H9 (cell line): ENCODE measurements around the gene GFY. TPM values are rescaled to one million over a fixed set of nuclear protein-coding genes. Genes with fewer than 3 reads are reported as not detected.

Experiments
- DNase-seq: peaks from one replicate; pipeline ENCODE4 v3.0.0-alpha.2; 2017
- H2AFZ ChIP-seq: one replicate; pipeline ENCODE4 v1.6.1; 2013; ENCODE audit warnings: mild to moderate bottlenecking, low read length, control low read depth, moderate library complexity
- H2AK5ac ChIP-seq: 2 replicates; pipeline ENCODE4 v1.6.1; 2013; ENCODE audit warnings: low read length, control low read depth, mixed read lengths; ENCODE audit not compliant: insufficient read length
- H2BK120ac ChIP-seq: one replicate; pipeline ENCODE4 v1.6.1; 2013; ENCODE audit warnings: low read depth, mild to moderate bottlenecking, low read length, control low read depth, inconsistent platforms; ENCODE audit not compliant: poor library complexity, severe bottlenecking
- H2BK12ac ChIP-seq: 2 replicates; pipeline ENCODE4 v1.6.1; 2013; ENCODE audit warnings: low read length, control low read depth, mixed read lengths, low read depth; ENCODE audit not compliant: insufficient read length
- H2BK15ac ChIP-seq: 2 replicates; pipeline ENCODE4 v1.6.1; 2013; ENCODE audit warnings: low read depth, low read length, control low read depth
- H2BK20ac ChIP-seq: one replicate; pipeline ENCODE4 v1.6.1; 2013; ENCODE audit warnings: low read depth, mild to moderate bottlenecking, low read length, control low read depth, inconsistent platforms; ENCODE audit not compliant: poor library complexity, severe bottlenecking
- H2BK5ac ChIP-seq: 2 replicates; pipeline ENCODE4 v1.6.1; 2013; ENCODE audit warnings: low read length, control low read depth, mixed read lengths; ENCODE audit not compliant: insufficient read length
- H3K14ac ChIP-seq: 2 replicates; pipeline ENCODE4 v1.6.1; 2013; ENCODE audit warnings: low read length, control low read depth; ENCODE audit not compliant: insufficient read depth
- H3K18ac ChIP-seq: 2 replicates; pipeline ENCODE4 v1.6.1; 2013; ENCODE audit warnings: low read depth, mild to moderate bottlenecking, mixed read lengths, low read length, control low read depth; ENCODE audit not compliant: insufficient read length
- H3K23ac ChIP-seq: 2 replicates; pipeline ENCODE4 v1.6.1; 2013; ENCODE audit warnings: low read length, control low read depth, mixed read lengths, low read depth; ENCODE audit not compliant: insufficient read length
- H3K23me2 ChIP-seq: 2 replicates; pipeline ENCODE4 v1.6.1; 2013; ENCODE audit warnings: low read depth, mild to moderate bottlenecking, mixed read lengths, low read length, control low read depth; ENCODE audit not compliant: insufficient read length, poor library complexity, severe bottlenecking
- H3K27ac ChIP-seq: 2 replicates; pipeline ENCODE4 v1.5.1; 2013; ENCODE audit warnings: low read length, control low read depth, mixed read lengths, low read depth; ENCODE audit not compliant: insufficient read length
- H3K27me3 ChIP-seq: 2 replicates; pipeline ENCODE4 v1.6.1; 2013; ENCODE audit warnings: low read length, control low read depth, inconsistent platforms; ENCODE audit not compliant: insufficient read depth
- H3K4ac ChIP-seq: 2 replicates; pipeline ENCODE4 v1.6.1; 2013; ENCODE audit warnings: low read depth, mild to moderate bottlenecking, control low read depth, inconsistent platforms, low read length, moderate library complexity
- H3K4me1 ChIP-seq: 2 replicates; pipeline ENCODE4 v1.6.1; 2013; ENCODE audit warnings: low read length, control low read depth, inconsistent platforms; ENCODE audit not compliant: insufficient read depth
- H3K4me2 ChIP-seq: 2 replicates; pipeline ENCODE4 v1.6.1; 2013; ENCODE audit warnings: low read length, control low read depth, mixed read lengths; ENCODE audit not compliant: insufficient read length, insufficient read depth
- H3K56ac ChIP-seq: 2 replicates; pipeline ENCODE4 v1.6.1; 2013; ENCODE audit warnings: low read depth, mild to moderate bottlenecking, mixed read lengths, low read length, control low read depth; ENCODE audit not compliant: insufficient read length
- H3K79me1 ChIP-seq: 2 replicates; pipeline ENCODE4 v1.6.1; 2013; ENCODE audit warnings: low read depth, mild to moderate bottlenecking, moderate library complexity, low read length, control low read depth, inconsistent platforms; ENCODE audit not compliant: insufficient read depth, poor library complexity, severe bottlenecking
- H3K79me2 ChIP-seq: 2 replicates; pipeline ENCODE4 v1.6.1; 2013; ENCODE audit warnings: low read length, control low read depth, inconsistent platforms; ENCODE audit not compliant: insufficient read depth
- H3K9ac ChIP-seq: 2 replicates; pipeline ENCODE4 v1.6.1; 2013; ENCODE audit warnings: low read length, control low read depth, mixed read lengths; ENCODE audit not compliant: insufficient read length; ENCODE audit errors: extremely low read depth
- H3K9me3 ChIP-seq: one replicate; pipeline ENCODE4 v1.6.1; 2013; ENCODE audit warnings: low read depth, low read length, inconsistent platforms; ENCODE audit not compliant: control insufficient read depth
- H3T11ph ChIP-seq: one replicate; pipeline ENCODE4 v1.6.1; 2013; ENCODE audit warnings: mild to moderate bottlenecking, low read length, control low read depth, inconsistent platforms
- H4K20me1 ChIP-seq: one replicate; pipeline ENCODE4 v1.6.1; 2013; ENCODE audit not compliant: control insufficient read depth, insufficient read length, insufficient read depth
- H4K5ac ChIP-seq: 2 replicates; pipeline ENCODE4 v1.6.1; 2013; ENCODE audit warnings: low read depth, mild to moderate bottlenecking, mixed read lengths, low read length, control low read depth; ENCODE audit not compliant: insufficient read length
- H4K8ac ChIP-seq: replicated peaks from 2 replicates; pipeline ENCODE4 v1.6.1; 2013; ENCODE audit warnings: low read length, control low read depth, mixed read lengths, low read depth; ENCODE audit not compliant: insufficient read length
- H4K91ac ChIP-seq: 2 replicates; pipeline ENCODE4 v1.6.1; 2013; ENCODE audit warnings: low read depth, mild to moderate bottlenecking, moderate library complexity, mixed read lengths, low read length, control low read depth; ENCODE audit not compliant: insufficient read length
- H3K27ac Mint-ChIP-seq, 3 experiments: 2 replicates in 2 of 3; 3 replicates in 1 of 3; pipeline ENCODE4 v1.8.0; 2020 to 2021; ENCODE audit warnings: mixed read lengths in 3 of 3, mild to moderate bottlenecking in 1 of 3, moderate library complexity in 1 of 3
- H3K27me3 Mint-ChIP-seq: 2 replicates; pipeline ENCODE4 v1.8.0; 2021; ENCODE audit warnings: low read depth, mild to moderate bottlenecking, moderate library complexity, mixed read lengths
- H3K36me3 Mint-ChIP-seq, 3 experiments: 2 replicates in 2 of 3; 3 replicates in 1 of 3; pipeline ENCODE4 v1.8.0; 2020 to 2021; ENCODE audit warnings: low read depth in 3 of 3, mixed read lengths in 3 of 3; ENCODE audit not compliant: insufficient read depth in 1 of 3
- H3K4me1 Mint-ChIP-seq, 2 experiments: 2 replicates each; pipeline ENCODE4 v1.8.0; 2020; ENCODE audit warnings: mixed read lengths in 2 of 2
- H3K4me3 Mint-ChIP-seq, 2 experiments: 2 replicates in 1 of 2; 3 replicates in 1 of 2; pipeline ENCODE4 v1.8.0; 2020 to 2021; ENCODE audit warnings: mild to moderate bottlenecking in 2 of 2, mixed read lengths in 2 of 2, moderate library complexity in 1 of 2
- H3K9me3 Mint-ChIP-seq, 2 experiments: 2 replicates in 1 of 2; 3 replicates in 1 of 2; pipeline ENCODE4 v1.8.0; 2020; ENCODE audit warnings: mild to moderate bottlenecking in 2 of 2, mixed read lengths in 2 of 2, moderate library complexity in 1 of 2
- WGBS: extraction: QIAGEN DNeasy Blood & Tissue Kit; methylation state at CpG from one replicate; pipeline ENCODE4 v1.1.7; 2013; ENCODE audit warnings: missing lambda C conversion rate, low lambda C conversion rate, mixed read lengths; ENCODE audit not compliant: insufficient read length; ENCODE audit errors: extremely low coverage; 5-methylcytosine and 5-hydroxymethylcytosine counted together
- total RNA-seq: library from RNA; stranded (reverse); gene quantifications from 2 replicates; pipeline ENCODE4 v1.2.1, GENCODE V29; 2021
- TF ChIP-seq, protein P1 (sequence below): fragments of 200-600 bp; sonication (generic); conservative IDR thresholded peaks from 3 replicates; pipeline ENCODE4 v1.8.0; 2021; ENCODE audit warnings: antibody characterized with exemption, mild to moderate bottlenecking

GFY gene
- total RNA-seq, 1 experiment from 2014 or later = 1.3 TPM

DNA sequence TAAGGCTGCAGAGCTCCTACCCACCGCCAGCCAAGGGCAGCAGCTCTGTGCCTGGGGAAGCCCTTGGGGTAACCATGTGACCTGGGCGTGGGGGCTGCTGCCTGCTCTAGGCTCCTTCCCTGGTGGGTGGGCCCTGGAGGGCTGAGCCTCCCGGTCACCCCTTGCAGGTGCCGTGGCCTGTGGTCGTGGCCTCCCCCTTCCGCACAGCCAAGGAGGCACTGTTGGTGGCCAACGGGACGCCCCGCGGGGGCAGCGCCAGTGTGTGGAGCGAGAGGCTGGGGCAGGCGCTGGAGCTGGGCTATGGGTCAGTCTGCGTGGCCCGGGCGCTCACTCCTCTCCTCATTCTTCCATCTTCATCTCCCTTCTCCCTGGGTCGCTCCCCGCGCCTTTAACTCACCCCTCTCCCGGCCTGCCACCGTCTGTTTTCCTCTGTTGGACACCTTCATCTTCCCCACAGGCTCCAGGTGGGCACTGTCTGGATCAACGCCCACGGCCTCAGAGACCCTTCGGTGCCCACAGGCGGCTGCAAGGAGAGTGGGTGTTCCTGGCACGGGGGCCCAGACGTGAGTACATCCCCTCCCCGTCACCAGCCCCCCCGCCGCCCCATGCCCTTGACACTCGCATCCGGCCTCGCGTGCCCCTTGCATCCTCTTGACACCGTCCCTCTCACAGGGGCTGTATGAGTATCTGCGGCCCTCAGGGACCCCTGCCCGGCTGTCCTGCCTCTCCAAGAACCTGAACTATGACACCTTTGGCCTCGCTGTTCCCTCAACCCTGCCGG is 39.0 kb downstream of the GFY start:
- TF ChIP-seq, protein P1, sequence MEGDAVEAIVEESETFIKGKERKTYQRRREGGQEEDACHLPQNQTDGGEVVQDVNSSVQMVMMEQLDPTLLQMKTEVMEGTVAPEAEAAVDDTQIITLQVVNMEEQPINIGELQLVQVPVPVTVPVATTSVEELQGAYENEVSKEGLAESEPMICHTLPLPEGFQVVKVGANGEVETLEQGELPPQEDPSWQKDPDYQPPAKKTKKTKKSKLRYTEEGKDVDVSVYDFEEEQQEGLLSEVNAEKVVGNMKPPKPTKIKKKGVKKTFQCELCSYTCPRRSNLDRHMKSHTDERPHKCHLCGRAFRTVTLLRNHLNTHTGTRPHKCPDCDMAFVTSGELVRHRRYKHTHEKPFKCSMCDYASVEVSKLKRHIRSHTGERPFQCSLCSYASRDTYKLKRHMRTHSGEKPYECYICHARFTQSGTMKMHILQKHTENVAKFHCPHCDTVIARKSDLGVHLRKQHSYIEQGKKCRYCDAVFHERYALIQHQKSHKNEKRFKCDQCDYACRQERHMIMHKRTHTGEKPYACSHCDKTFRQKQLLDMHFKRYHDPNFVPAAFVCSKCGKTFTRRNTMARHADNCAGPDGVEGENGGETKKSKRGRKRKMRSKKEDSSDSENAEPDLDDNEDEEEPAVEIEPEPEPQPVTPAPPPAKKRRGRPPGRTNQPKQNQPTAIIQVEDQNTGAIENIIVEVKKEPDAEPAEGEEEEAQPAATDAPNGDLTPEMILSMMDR = no peak
- H4K91ac ChIP-seq = no peak overlapping the region
- Mint-ChIP-seq H3K4me1 (peaks cover 5 to 8% of the 10 kb centered on the region in 2 experiments), H3K36me3 (peaks cover 19 to 33% (median 33%) of the 10 kb centered on the region in 3 experiments; a peak in 6 of 7 replicates), H3K27ac (no peak overlapping the region), H3K4me3 (no peak overlapping the region), H3K27me3 (no peaks in the 10 kb centered on the region), H3K9me3 (no peaks in the 10 kb centered on the region)
- no peaks in the 10 kb centered on the region for H3K79me2 ChIP-seq
- DNase-seq = no peak
- H2BK12ac ChIP-seq = no peak overlapping the region
- H3K4ac ChIP-seq = no peak overlapping the region
- H3K27ac ChIP-seq = no peak overlapping the region
- H3K4me1 ChIP-seq = no peaks in the 10 kb centered on the region
- no peak overlapping the region for H2BK120ac ChIP-seq
- H2AFZ ChIP-seq = no peak overlapping the region
- no peaks in the 10 kb centered on the region for H3K27me3 ChIP-seq
- no peak overlapping the region for H3K9ac ChIP-seq
- H4K5ac ChIP-seq = no peak overlapping the region
- H3K23me2 ChIP-seq = no peaks in the 10 kb centered on the region
- H2BK20ac ChIP-seq = no peak overlapping the region
- no peak overlapping the region for H3K14ac ChIP-seq
- H3K9me3 ChIP-seq = no peaks in the 10 kb centered on the region
- H3T11ph ChIP-seq = no peak overlapping the region
- no peak overlapping the region for H3K18ac ChIP-seq
- no CpG with 5 or more reads among the region's 39 CpGs for WGBS
- no peak overlapping the region for H2AK5ac ChIP-seq
- no peak overlapping the region for H4K8ac ChIP-seq
- no peak overlapping the region for H3K23ac ChIP-seq
- H4K20me1 ChIP-seq = no peaks in the 10 kb centered on the region
- H3K56ac ChIP-seq = no peak overlapping the region
- no peak overlapping the region for H2BK5ac ChIP-seq
- H3K4me2 ChIP-seq = no peak overlapping the region
- no peaks in the 10 kb centered on the region for H3K79me1 ChIP-seq
- no peak overlapping the region for H2BK15ac ChIP-seq
